ENCODE data around the gene FAM76B. TPM values are rescaled to one million over a fixed set of nuclear protein-coding genes. Genes with fewer than 3 reads are reported as not detected.

FAM76B gene
- polyA plus RNA-seq, 1 donor (not counting 4 experiments of a cell fraction or from before 2014, with no cell fraction given) = 17.4 TPM

GRCh38 chr11:95788921-95789505 lies 569 bp downstream of the FAM76B start:
- FAIRE-seq (no peak), DNase-seq (ENCODE audit: low read depth, low spot score) (no peak)
- peaks cover 17% of the 10 kb centered on the region for H3K4me1 ChIP-seq (ENCODE audit: control insufficient read depth, extremely low read depth, insufficient read depth, low read length)
- H2AFZ ChIP-seq (ENCODE audit: control insufficient read depth, low read length) = peak overlapping the region; percentile 85
- H4K20me1 ChIP-seq (ENCODE audit: control insufficient read depth, extremely low read depth, insufficient read depth, low read length) = no peaks in the 10 kb centered on the region
- peak overlapping the region; percentile 87 for H3K4me2 ChIP-seq (ENCODE audit: control insufficient read depth, extremely low read depth, insufficient read depth, low read depth, low read length)
- TF ChIP-seq, protein P1, sequence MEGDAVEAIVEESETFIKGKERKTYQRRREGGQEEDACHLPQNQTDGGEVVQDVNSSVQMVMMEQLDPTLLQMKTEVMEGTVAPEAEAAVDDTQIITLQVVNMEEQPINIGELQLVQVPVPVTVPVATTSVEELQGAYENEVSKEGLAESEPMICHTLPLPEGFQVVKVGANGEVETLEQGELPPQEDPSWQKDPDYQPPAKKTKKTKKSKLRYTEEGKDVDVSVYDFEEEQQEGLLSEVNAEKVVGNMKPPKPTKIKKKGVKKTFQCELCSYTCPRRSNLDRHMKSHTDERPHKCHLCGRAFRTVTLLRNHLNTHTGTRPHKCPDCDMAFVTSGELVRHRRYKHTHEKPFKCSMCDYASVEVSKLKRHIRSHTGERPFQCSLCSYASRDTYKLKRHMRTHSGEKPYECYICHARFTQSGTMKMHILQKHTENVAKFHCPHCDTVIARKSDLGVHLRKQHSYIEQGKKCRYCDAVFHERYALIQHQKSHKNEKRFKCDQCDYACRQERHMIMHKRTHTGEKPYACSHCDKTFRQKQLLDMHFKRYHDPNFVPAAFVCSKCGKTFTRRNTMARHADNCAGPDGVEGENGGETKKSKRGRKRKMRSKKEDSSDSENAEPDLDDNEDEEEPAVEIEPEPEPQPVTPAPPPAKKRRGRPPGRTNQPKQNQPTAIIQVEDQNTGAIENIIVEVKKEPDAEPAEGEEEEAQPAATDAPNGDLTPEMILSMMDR (optimal IDR thresholded peaks at IDR 0.05 in 1 of 3, IDR thresholded peaks at IDR 0.05 in 1 of 3, conservative IDR thresholded peaks at IDR 0.05 in 1 of 3; ENCODE audit: extremely low read depth in 1 of 3, insufficient read depth in 2 of 3, low read length in 3 of 3) = peak in 2 of 3 experiments; percentile 12 to 26
- TF ChIP-seq EZH2 (IDR thresholded peaks at IDR 0.05; ENCODE audit: low read length) = no peak
- peak overlapping the region; percentile 95 for H3K9ac ChIP-seq (ENCODE audit: control insufficient read depth, extremely low read depth, insufficient read depth, low read length)
- H3K36me3 ChIP-seq (ENCODE audit: control insufficient read depth in 2 of 2, extremely low read depth in 1 of 2, insufficient read depth in 2 of 2, low read length in 2 of 2) = peaks cover 0 to 2% of the 10 kb centered on the region in 2 experiments
- no peaks in the 10 kb centered on the region for H3K9me1 ChIP-seq (ENCODE audit: control insufficient read depth, extremely low read depth, insufficient read depth, low read length)
- peak overlapping the region; percentile 80 to 94 (median 94) for H3K4me3 ChIP-seq (ENCODE audit: control insufficient read depth in 2 of 3, extremely low read depth in 1 of 3, insufficient read depth in 2 of 3, low read depth in 1 of 3, low read length in 3 of 3)
- H3K27ac ChIP-seq (ENCODE audit: control insufficient read depth, insufficient read depth, low read length) = peak overlapping the region; percentile 96
- H3K79me2 ChIP-seq (ENCODE audit: control insufficient read depth, insufficient read depth, low read length) = peaks cover 39% of the 10 kb centered on the region
- no peaks in the 10 kb centered on the region for H3K27me3 ChIP-seq (ENCODE audit: control insufficient read depth, extremely low read depth, insufficient read depth, low read length)
- H3K9me3 ChIP-seq (ENCODE audit: control insufficient read depth, low read depth, low read length) = no peaks in the 10 kb centered on the region
- dilution Hi-C loops (cut with MboI; ENCODE audit: extremely low pct_ligation_motif_present, low sequenced_read_pairs) = no loop called here

DNA sequence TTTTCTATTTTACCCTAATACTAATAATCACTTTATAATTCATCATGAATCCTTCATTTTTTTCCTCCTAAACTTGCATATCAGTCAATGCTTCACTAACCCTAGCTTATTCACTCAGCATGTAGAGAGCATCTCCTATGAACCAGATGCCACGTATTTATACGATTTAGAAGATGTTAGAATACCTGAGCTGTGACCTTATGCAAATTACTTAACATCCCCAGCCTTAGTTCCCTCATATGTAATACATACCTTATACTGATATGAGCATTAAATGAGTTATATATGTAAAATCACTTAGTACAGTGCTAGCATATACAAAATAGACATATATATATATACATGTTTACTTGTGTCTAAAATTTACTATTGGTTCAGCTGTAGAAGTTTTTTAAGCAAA lies 9.0 kb downstream of the FAM76B start:
- Histone ChIP-seq H2AFZ (ENCODE audit: control insufficient read depth, low read length) (no peak overlapping the region), H3K27me3 (ENCODE audit: control insufficient read depth, extremely low read depth, insufficient read depth, low read length) (no peaks in the 10 kb centered on the region), H3K36me3 (ENCODE audit: control insufficient read depth in 2 of 2, extremely low read depth in 1 of 2, insufficient read depth in 2 of 2, low read length in 2 of 2) (peaks cover 11 to 21% of the 10 kb centered on the region in 2 experiments), H3K79me2 (ENCODE audit: control insufficient read depth, insufficient read depth, low read length) (no peaks in the 10 kb centered on the region), H3K27ac (ENCODE audit: control insufficient read depth, insufficient read depth, low read length) (no peak overlapping the region), H3K9me3 (ENCODE audit: control insufficient read depth, low read depth, low read length) (no peaks in the 10 kb centered on the region), H3K4me3 (ENCODE audit: control insufficient read depth in 2 of 3, extremely low read depth in 1 of 3, insufficient read depth in 2 of 3, low read depth in 1 of 3, low read length in 3 of 3) (no peak overlapping the region), H3K9ac (ENCODE audit: control insufficient read depth, extremely low read depth, insufficient read depth, low read length) (no peak overlapping the region), H3K4me2 (ENCODE audit: control insufficient read depth, extremely low read depth, insufficient read depth, low read depth, low read length) (no peak overlapping the region), H3K4me1 (ENCODE audit: control insufficient read depth, extremely low read depth, insufficient read depth, low read length) (no peaks in the 10 kb centered on the region), H3K9me1 (ENCODE audit: control insufficient read depth, extremely low read depth, insufficient read depth, low read length) (no peaks in the 10 kb centered on the region), H4K20me1 (ENCODE audit: control insufficient read depth, extremely low read depth, insufficient read depth, low read length) (no peaks in the 10 kb centered on the region)
- dilution Hi-C loops (cut with MboI; ENCODE audit: extremely low pct_ligation_motif_present, low sequenced_read_pairs) = no loop called here
- no peak for TF ChIP-seq EZH2 (IDR thresholded peaks at IDR 0.05; ENCODE audit: low read length)
- TF ChIP-seq, protein P1 (optimal IDR thresholded peaks at IDR 0.05 in 1 of 3, IDR thresholded peaks at IDR 0.05 in 1 of 3, conservative IDR thresholded peaks at IDR 0.05 in 1 of 3; ENCODE audit: extremely low read depth in 1 of 3, insufficient read depth in 2 of 3, low read length in 3 of 3) = no peak
- no peak for FAIRE-seq
- DNase-seq (ENCODE audit: low read depth, low spot score) = no peak

Measured in keratinocyte (primary cell).